HUES64 (cell line): ENCODE data around the gene DDAH2.
A peak's percentile ranks its signal among the peaks of the same experiment; 100 is the strongest.
"Not testable (repeated sequence)": the region's sequence is repeated elsewhere in the genome, so short reads cannot be mapped to it uniquely, and the experiment has no call there.

Experiments
- H3K27ac ChIP-seq: 2 replicates; pipeline ENCODE4 v1.7.0; 2013; ENCODE audit warnings: low read depth, low read length, inconsistent platforms
- H3K27me3 ChIP-seq: 2 replicates; pipeline ENCODE4 v1.6.1; 2013; ENCODE audit warnings: mild to moderate bottlenecking, low read length; ENCODE audit not compliant: insufficient read depth
- H3K36me3 ChIP-seq: 2 replicates; pipeline ENCODE4 v1.6.1; 2013; ENCODE audit warnings: mild to moderate bottlenecking, low read length; ENCODE audit not compliant: insufficient read depth
- H3K4me1 ChIP-seq: 2 replicates; pipeline ENCODE4 v1.6.1; 2013; ENCODE audit warnings: mild to moderate bottlenecking, low read length, moderate library complexity; ENCODE audit not compliant: insufficient read depth
- H3K4me3 ChIP-seq: 2 replicates; pipeline ENCODE4 v1.5.1; 2013; ENCODE audit warnings: mild to moderate bottlenecking, low read length, moderate library complexity
- H3K9ac ChIP-seq: 2 replicates; pipeline ENCODE4 v1.6.1; 2013; ENCODE audit warnings: mild to moderate bottlenecking, low read depth, low read length
- H3K9me3 ChIP-seq: 2 replicates; pipeline ENCODE4 v1.6.1; 2013; ENCODE audit warnings: low read depth, low read length; ENCODE audit not compliant: insufficient read depth
- WGBS: fragments of 150-250, 120-280 bp; methylation state at CpG from one replicate; pipeline ENCODE4 v1.1.7; 2013; ENCODE audit warnings: missing lambda C conversion rate; 5-methylcytosine and 5-hydroxymethylcytosine counted together

The DDAH2 gene

GRCh38 chr6:31709157-31709556 is 19.9 kb downstream of the DDAH2 start:
- not testable (repeated sequence) for H3K27ac ChIP-seq, H3K9ac ChIP-seq, H3K27me3 ChIP-seq, H3K4me3 ChIP-seq, H3K9me3 ChIP-seq, H3K36me3 ChIP-seq, H3K4me1 ChIP-seq
- WGBS = 95% methylated on average over 11 of the region's 11 CpGs

GRCh38 chr6:31708224-31708623 is 20.9 kb downstream of the DDAH2 start:
- H3K27ac ChIP-seq = no peak overlapping the region
- WGBS = 91% methylated on average over 2 of the region's 3 CpGs

GRCh38 chr6:31707701-31708100 is 21.4 kb downstream of the DDAH2 start:
- Histone ChIP-seq H3K9me3 (no peaks in the 10 kb centered on the region), H3K36me3 (no peaks in the 10 kb centered on the region), H3K4me3 (no peak overlapping the region), H3K4me1 (no peaks in the 10 kb centered on the region), H3K9ac (no peak overlapping the region), H3K27me3 (no peaks in the 10 kb centered on the region), H3K27ac (no peak overlapping the region)
- WGBS = 95% methylated on average over 10 of the region's 10 CpGs

More at GRCh38 chr6:31708224-31708623, 20.9 kb downstream of the DDAH2 start:
- Histone ChIP-seq H3K36me3 (no peaks in the 10 kb centered on the region), H3K9me3 (no peaks in the 10 kb centered on the region), H3K9ac (no peak overlapping the region), H3K4me3 (no peak overlapping the region), H3K27me3 (no peaks in the 10 kb centered on the region), H3K4me1 (peaks cover 2% of the 10 kb centered on the region; the same call in 1 of the 2 replicates)

- 77% methylated on average over 2 of the region's 3 CpGs for WGBS
- H3K9ac ChIP-seq = no peak within 1 kb of the TSS
- H3K27ac ChIP-seq = no peak within 1 kb of the TSS
- no peak within 1 kb of the TSS for H3K4me3 ChIP-seq
- H3K4me1 ChIP-seq = 0 out of 2 replicates have a peak, but pooled peaks cover 4% of the 10 kb centered on the region
- no peaks in the 10 kb centered on the region for H3K36me3 ChIP-seq
- no peaks in the 10 kb centered on the region for H3K9me3 ChIP-seq
- no peaks in the 10 kb centered on the region for H3K27me3 ChIP-seq
Measured at GRCh38 chr6:31706599-31706998, 22.5 kb downstream of the DDAH2 start, which contains the start of gene LY6G6F. LY6G6F (plus strand) TSS chr6:31706866; CDS start chr6:31706907, 41 bp downstream.

- no peak overlapping the region for H3K9ac ChIP-seq
- 0 out of 2 replicates have a peak, but pooled peaks cover 4% of the 10 kb centered on the region for H3K4me1 ChIP-seq
- no peaks in the 10 kb centered on the region for H3K36me3 ChIP-seq
- no peaks in the 10 kb centered on the region for H3K9me3 ChIP-seq
- 91% methylated on average over 6 of the region's 6 CpGs for WGBS
- H3K27me3 ChIP-seq = no peaks in the 10 kb centered on the region
- H3K4me3 ChIP-seq = no peak overlapping the region
- no peak overlapping the region for H3K27ac ChIP-seq
Measured at GRCh38 chr6:31705931-31706330, 23.2 kb downstream of the DDAH2 start.

GRCh38 chr6:31702819-31703716 is 26.0 kb downstream of the DDAH2 start, which contains the start of gene ABHD16A:
ABHD16A (minus strand) TSS chr6:31703324; CDS start chr6:31703281, 43 bp downstream.
- H3K9ac ChIP-seq = peak within 1 kb of the TSS; percentile 84
- H3K36me3 ChIP-seq = peaks cover 10% of the 10 kb centered on the region; the same call in 1 of the 2 replicates
- H3K27me3 ChIP-seq = no peaks in the 10 kb centered on the region
- WGBS = 4% methylated on average over 54 of the region's 54 CpGs
- H3K9me3 ChIP-seq = no peaks in the 10 kb centered on the region
- peak within 1 kb of the TSS; percentile 90 for H3K27ac ChIP-seq
- peak within 1 kb of the TSS; percentile 87 for H3K4me3 ChIP-seq
- 0 out of 2 replicates have a peak, but pooled peaks cover 4% of the 10 kb centered on the region for H3K4me1 ChIP-seq

- peak overlapping the region; percentile 84 for H3K9ac ChIP-seq
- peak overlapping the region; percentile 90; the same call in 1 of the 2 replicates for H3K27ac ChIP-seq
- peak overlapping the region; percentile 87 for H3K4me3 ChIP-seq
- WGBS = 4% methylated on average over 8 of the region's 10 CpGs
- H3K4me1 ChIP-seq = 0 out of 2 replicates have a peak, but pooled peaks cover 4% of the 10 kb centered on the region
- no peaks in the 10 kb centered on the region for H3K9me3 ChIP-seq
- H3K27me3 ChIP-seq = no peaks in the 10 kb centered on the region
- peaks cover 10% of the 10 kb centered on the region; the same call in 1 of the 2 replicates for H3K36me3 ChIP-seq
Measured at GRCh38 chr6:31702405-31702818, 26.7 kb downstream of the DDAH2 start.

- Histone ChIP-seq H3K4me1 (0 out of 2 replicates have a peak, but pooled peaks cover 4% of the 10 kb centered on the region), H3K9ac (peak overlapping the region; percentile 84; the same call in 1 of the 2 replicates), H3K27me3 (no peaks in the 10 kb centered on the region), H3K4me3 (peak overlapping the region; percentile 87), H3K9me3 (no peaks in the 10 kb centered on the region), H3K27ac (no peak overlapping the region), H3K36me3 (peaks cover 15% of the 10 kb centered on the region; the same call in 1 of the 2 replicates)
- 68% methylated on average over 7 of the region's 7 CpGs for WGBS
Measured at GRCh38 chr6:31701666-31702404, 27.3 kb downstream of the DDAH2 start.

GRCh38 chr6:31700740-31701401 is 28.2 kb downstream of the DDAH2 start:
- Histone ChIP-seq H3K9me3 (no peaks in the 10 kb centered on the region), H3K4me1 (0 out of 2 replicates have a peak, but pooled peaks cover 4% of the 10 kb centered on the region), H3K9ac (no peak overlapping the region), H3K27ac (no peak overlapping the region), H3K36me3 (peaks cover 19% of the 10 kb centered on the region; the same call in 1 of the 2 replicates), H3K27me3 (no peaks in the 10 kb centered on the region), H3K4me3 (no peak overlapping the region)
- WGBS = 93% methylated on average over 3 of the region's 5 CpGs

- no peaks in the 10 kb centered on the region for H3K27me3 ChIP-seq
- WGBS = 95% methylated on average over 3 of the region's 3 CpGs
- H3K4me3 ChIP-seq = no peak overlapping the region
- H3K9ac ChIP-seq = no peak overlapping the region
- H3K9me3 ChIP-seq = no peaks in the 10 kb centered on the region
- peaks cover 43% of the 10 kb centered on the region for H3K36me3 ChIP-seq
- H3K4me1 ChIP-seq = 0 out of 2 replicates have a peak, but pooled peaks cover 4% of the 10 kb centered on the region
- H3K27ac ChIP-seq = no peak overlapping the region
Measured at GRCh38 chr6:31697555-31697954, 31.5 kb downstream of the DDAH2 start.
